Raji (cell line): ENCODE measurements around the gene MALRD1.

Source experiments
- POLR2A ChIP-seq: IDR thresholded peaks from 2 replicates; pipeline ENCODE4 v1.6.1; 2011; ENCODE audit warnings: low read depth, low read length, control low read depth; ENCODE audit not compliant: insufficient read depth

The MALRD1 gene

DNA sequence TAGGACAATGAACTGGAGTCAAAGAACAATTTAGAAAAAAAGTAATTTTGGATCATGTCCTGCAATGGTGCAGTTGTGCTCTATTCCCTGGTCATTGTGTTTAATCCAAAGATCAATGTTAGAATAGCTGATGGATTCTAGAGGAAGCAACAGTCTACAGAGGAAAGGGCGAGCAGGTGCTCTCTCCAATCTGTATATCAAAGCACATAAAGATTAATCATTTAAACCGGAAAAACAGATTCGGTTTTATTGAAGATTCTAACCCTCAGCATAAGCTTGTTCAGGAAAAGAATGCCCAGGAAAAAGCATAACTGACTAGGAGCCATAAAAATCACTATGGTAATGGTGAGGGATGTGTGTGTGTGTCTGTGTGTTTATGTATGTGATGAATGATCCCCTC, 110.3 kb downstream of the MALRD1 start:
- TF ChIP-seq POLR2A: no peak

DNA sequence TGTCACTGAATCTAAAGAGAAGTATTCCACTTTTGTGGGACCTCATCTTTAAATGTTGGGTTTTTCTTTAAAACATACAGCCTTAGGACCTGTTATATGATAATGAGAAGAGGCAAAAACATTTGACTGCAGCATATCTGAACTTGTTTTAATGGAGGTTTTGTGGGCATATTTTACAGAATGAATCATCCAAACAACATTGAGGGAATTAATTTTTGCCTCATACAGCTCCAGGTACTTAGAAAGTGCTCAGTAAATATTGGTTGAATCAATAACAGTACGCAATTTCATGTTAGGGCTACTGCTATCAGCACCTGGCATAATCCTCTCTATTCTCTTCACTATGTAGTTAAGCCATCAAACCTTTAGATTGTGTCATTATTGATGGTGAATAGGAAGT, 115.9 kb downstream of the MALRD1 start:
- no peak for TF ChIP-seq POLR2A

DNA sequence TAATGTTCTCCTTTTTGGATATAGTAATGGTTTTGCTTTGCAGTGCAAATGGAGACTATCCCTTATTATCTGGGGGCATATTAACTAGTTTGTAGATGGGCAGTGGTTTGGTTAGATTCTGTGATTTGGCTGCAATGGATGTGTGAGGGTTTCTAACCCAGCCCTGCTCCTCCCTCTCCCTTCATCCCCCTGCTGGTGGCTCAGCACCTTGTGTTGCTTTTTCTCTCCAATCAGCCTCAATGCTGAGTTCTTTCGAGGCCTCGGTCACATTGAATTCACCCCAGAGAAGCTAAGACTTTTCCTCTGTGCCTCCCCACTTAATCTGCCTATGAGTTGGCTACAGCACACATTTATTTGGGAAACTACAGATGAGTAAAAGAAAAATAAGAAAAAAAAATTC, 120.0 kb downstream of the MALRD1 start:
- no peak for TF ChIP-seq POLR2A

DNA sequence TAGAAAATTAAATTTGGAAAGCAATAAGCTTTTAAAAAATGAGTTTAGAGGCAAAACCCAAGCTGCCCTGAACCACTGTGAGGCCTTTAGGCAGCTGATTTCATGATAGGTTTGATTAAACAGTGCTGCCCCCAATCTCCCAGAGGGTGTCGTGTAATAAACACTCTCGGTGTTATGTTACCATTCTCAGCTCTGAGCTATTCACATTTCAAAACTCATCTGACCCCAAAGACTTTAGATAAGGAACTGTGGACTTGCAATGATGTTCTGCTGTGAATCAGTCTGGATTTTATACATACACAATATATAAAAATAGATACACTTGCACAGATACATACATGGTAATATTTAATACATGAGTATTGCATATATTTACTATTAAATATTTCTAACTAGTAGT, 120.4 kb downstream of the MALRD1 start:
- TF ChIP-seq POLR2A: no peak

DNA sequence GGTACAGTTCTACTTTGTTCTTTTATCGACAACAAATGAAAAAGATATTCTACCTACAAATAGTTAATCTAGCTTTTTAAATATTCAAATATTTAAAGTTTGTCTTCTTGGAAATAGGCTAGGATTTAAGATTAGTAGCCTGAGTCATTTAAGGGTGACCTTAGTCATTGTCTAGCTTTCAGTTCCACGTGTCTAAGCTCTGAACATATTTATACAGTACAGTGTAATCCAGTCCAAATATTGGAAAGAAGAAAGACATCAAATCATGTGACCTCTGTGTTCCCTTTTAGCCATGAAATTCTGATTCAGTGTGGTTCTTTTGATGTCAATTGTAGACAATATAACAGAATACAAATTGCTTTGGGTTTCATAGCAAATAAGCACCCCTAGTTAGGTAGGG, 121.1 kb downstream of the MALRD1 start:
- no peak for TF ChIP-seq POLR2A

DNA sequence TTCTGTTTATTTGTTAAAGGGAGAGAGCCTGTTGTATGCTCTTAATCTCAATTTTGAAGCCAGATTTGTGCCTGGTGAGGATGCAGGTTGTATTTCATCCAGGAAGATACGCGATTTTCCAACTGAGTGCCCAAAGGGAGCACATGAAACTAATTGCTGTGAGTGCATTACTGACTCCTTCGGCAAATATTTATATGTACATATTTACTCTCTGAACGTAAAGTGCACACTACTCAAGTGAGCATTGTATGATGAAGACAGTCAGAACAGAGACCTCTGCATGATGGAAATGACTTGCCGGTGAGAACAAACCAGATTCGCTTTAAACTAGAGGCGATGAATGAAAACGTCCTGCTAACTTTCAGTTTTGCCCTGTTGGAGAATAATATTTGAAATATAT, 130.1 kb downstream of the MALRD1 start:
- no peak for TF ChIP-seq POLR2A

DNA sequence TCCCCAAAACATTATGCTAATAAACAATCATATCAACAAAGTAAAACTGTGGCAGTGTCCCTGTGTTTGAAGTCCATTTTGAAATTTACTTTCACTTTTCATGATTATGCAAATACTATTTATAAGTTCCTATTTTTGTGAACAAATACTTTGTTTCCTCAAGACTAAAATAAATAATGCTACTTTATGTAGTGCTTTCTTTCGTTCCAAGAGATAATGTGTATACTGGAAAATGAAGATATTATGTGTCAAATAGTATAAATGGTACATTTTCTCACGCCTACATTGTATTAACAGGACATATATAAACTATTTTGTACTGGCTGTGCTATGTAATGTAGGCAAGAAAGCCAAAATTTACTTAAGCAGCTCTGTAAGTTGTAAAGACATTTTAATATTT, 136.3 kb downstream of the MALRD1 start:
- no peak for TF ChIP-seq POLR2A

DNA sequence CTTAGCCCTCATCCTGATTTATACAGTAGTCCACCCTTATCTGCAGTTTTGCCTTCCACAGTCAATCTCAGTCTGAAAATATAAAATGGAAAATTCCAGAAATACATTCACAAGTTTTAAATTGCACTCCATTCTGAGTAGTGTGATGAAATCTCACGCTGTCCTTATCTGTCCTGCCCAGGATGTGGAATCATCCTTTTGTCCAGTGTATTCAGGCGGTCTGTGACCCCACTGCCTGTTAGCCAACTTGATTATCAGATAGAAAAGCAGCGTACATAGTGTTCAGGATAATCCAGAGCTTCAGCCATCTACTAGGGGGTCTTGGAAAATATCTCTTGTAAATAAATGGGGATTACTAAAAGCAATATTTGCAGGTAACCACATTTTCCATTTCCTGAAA, 146.3 kb downstream of the MALRD1 start:
- no peak for TF ChIP-seq POLR2A

DNA sequence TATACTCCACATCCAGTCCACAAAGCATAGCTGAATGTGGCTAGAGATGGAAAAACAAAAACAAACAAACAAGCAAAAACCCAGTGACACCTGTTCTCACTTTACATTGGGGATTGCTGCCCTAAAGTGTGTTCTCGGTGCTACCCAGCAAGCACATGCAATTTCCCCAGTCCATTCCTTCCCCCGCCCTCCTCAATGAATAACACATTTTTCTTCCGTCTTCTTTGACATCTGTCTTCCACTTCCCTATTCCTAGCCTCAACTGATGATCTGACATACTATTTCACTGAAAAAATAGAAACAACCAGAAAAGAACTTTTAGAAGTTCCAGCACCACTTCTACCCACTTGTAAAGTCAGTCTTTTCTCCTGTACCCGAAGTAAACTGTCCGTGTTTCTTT, 147.1 kb downstream of the MALRD1 start:
- TF ChIP-seq POLR2A: no peak

DNA sequence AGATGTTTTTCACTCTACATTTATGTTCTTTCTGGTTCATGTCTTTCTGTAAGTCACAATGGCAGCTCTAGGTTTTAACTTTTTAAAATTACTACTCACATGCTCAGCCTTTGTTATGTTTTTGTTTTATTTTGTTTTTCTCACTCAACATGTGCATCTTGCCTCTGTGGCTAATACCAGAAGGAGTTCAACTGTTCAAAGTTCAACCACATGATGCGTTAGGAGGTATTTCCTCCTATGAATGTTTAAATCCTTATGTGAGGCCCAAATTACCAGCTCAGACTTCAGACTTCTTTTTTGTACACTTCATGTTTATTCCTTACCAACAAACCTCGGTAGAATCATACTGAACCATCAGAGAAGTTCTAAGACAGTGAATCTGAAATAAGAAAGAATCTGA, 151.6 kb downstream of the MALRD1 start:
- no peak for TF ChIP-seq POLR2A

DNA sequence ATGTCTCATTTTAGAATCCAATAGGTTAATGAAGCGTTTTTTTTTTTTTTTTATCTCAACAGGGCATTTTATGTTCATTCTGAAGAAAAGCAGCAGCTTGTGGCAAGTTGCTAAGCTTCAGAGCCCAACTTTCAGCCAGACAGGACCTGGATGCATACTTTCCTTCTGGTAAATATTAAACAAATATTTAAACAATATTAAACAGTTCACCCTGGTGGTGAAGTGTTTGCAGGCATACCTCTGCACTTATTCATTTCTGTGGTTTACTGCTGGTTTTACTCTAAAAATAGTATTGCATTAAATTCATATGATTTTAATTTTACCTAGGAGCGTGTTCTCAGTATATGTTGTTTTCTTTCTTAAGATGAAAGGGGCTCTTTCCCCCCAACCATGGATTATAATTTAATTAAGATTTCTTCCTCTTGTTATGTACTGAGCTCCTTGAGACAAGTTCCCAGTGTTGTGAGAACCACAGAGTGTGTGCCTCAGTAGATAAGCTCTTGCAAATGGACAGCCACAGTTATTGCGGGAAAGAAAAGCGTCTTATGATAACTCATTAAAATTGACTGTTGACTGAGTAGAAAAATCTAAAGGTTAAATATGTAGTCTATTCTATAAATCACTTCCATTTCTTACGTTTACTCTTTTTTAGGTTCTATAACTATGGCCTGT, 155.8 kb downstream of the MALRD1 start:
- TF ChIP-seq POLR2A: no peak

DNA sequence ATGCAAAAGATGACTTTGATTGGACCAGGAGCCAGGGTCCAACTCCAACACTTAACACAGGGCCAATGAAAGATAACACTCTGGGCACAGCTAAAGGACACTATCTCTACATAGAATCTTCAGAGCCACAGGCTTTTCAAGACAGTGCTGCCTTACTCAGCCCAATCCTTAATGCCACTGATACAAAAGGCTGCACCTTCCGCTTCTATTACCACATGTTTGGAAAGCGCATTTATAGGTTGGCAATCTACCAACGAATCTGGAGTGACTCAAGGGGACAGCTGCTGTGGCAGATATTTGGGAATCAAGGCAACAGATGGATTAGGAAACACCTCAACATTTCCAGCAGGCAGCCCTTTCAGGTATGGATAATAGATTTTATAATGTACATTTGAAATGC, 160.7 kb downstream of the MALRD1 start:
- TF ChIP-seq POLR2A: no peak

DNA sequence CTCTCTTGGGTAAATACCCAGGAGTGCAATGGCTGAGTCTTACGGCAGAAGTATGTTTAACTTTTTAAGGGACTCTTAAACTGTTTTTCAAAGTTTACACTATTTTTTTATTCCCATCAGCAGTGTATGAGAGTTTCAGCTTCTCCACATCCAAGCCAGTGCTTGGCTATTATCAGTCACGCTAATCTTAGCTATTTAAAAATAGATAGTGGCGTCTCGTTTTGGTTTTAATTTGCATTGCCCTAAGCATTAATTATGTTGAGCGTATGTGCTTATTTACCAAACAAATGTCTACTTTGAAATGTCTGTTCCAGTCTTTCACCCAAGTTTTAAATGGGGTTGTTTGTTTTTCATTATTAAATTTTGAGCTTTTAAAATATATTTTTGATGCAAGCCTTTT, 164.0 kb downstream of the MALRD1 start:
- TF ChIP-seq POLR2A: no peak

DNA sequence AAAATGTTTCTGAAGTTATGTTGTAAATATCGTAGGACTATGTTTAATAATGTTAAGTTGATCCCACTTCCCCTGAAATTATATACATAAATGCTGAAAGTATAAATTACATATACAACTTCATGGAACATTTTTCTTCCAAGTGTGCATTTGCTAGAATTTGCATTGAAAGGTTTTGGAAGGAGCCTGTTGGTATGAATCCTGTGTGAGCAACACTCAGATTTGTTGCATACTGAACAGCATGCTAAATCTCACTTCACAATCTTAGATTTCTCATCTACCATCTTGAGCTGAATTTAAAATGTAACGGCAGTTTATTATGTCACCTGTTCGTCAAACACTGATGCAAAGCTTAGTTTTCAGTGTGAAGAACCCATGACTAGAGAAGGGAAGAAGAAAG, 172.6 kb downstream of the MALRD1 start:
- TF ChIP-seq POLR2A: no peak

DNA sequence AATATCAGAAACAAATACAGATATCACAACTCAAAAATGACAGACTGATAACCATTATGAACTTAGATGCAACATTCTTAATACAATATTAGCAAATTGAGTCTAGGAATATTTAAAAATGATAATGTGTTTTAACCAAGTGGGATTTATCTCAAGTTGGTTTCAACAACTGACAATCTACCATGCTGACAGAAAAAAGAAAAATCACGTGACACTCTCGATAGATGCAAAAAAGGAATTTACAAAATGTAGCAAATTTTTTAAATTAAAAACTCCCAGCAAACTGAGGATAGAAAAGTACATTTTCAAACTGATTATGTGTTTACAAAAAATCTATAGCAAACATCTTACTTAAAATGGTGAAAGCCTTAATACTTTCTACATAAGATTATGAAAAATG, 177.4 kb downstream of the MALRD1 start:
- no peak for TF ChIP-seq POLR2A

DNA sequence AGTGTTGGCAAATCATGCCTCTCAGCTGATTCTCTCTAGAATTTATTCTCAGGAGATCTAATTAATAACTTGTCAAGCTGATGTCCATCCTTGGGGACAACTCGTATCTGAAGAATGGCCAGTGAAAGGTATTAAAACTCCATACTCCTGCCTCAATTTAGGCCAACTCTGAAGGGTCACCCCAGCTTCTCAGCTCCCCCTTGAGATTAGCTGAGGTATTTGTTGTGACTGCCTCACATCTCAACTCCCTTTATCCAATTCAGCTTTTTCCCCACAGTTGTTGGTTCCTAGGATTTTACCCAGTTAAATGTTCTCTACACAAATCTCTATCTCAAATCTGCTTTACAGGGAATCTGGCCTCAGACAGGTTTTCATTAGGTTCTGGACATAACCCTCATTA, 182.4 kb downstream of the MALRD1 start:
- no peak for TF ChIP-seq POLR2A
